ENCODE measurements around the gene FAM171A1.

DNA sequence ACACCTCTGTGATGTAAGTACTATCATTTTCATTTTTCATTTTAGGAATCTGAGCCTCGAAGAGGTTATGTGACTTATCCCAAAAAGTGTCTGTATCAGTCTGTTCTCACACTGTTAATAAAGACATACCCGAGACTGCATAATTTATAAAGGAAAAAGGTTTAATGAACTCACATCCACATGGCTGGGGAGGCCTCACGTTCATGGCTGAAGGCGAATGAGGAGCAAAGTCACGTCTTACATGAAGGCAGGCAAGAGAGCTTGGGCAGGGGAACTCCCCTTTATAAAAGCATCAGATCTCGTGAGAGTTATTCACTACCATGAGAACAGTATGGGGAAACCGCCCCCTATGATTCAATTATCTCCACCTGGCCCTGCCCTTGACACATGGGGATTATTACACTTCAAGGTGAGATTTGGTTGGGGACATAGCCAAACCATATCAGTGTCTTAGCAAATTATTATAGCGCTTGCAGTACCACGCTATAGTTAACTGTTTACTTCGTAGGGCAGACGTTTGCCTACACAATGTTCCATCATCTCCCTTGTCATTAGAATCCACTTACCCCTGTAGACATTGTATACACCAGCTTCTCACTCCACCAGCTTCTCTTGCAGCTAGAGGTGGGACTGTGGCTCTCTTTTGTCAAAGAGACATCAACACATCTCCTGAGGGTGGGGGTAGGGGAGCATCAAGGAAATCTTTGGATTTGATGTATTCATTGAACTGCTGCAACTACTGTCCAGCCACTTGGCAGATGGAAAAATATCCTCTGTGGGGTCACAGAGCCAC is 187.2 kb downstream of the FAM171A1 start:
- TF ChIP-seq, protein P1, sequence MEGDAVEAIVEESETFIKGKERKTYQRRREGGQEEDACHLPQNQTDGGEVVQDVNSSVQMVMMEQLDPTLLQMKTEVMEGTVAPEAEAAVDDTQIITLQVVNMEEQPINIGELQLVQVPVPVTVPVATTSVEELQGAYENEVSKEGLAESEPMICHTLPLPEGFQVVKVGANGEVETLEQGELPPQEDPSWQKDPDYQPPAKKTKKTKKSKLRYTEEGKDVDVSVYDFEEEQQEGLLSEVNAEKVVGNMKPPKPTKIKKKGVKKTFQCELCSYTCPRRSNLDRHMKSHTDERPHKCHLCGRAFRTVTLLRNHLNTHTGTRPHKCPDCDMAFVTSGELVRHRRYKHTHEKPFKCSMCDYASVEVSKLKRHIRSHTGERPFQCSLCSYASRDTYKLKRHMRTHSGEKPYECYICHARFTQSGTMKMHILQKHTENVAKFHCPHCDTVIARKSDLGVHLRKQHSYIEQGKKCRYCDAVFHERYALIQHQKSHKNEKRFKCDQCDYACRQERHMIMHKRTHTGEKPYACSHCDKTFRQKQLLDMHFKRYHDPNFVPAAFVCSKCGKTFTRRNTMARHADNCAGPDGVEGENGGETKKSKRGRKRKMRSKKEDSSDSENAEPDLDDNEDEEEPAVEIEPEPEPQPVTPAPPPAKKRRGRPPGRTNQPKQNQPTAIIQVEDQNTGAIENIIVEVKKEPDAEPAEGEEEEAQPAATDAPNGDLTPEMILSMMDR (optimal IDR thresholded peaks at IDR 0.05 in 1 of 3, IDR thresholded peaks at IDR 0.05 in 1 of 3, conservative IDR thresholded peaks at IDR 0.05 in 1 of 3; ENCODE audit: extremely low read depth in 1 of 3, insufficient read depth in 2 of 3, low read length in 3 of 3): no peak
- no peak for TF ChIP-seq EZH2 (IDR thresholded peaks at IDR 0.05; ENCODE audit: low read length)
